HG03469 (cell line): ENCODE data around the gene KSR2.
"Not testable (repeated sequence)": the region's sequence is repeated elsewhere in the genome, so short reads cannot be mapped to it uniquely, and the experiment has no call there.

Experiments used
- ATAC-seq: cut with Tn5 transposase; IDR thresholded peaks from one replicate; pipeline ENCODE4 v1.9.1; 2021; ENCODE audit warnings: mild to moderate bottlenecking, moderate library complexity, moderate number of reproducible peaks; ENCODE audit not compliant: unreplicated experiment

KSR2 gene

GRCh38 chr12:117860787-117861290 lies 108.0 kb downstream of the KSR2 start:
- not testable (repeated sequence) for ATAC-seq

DNA sequence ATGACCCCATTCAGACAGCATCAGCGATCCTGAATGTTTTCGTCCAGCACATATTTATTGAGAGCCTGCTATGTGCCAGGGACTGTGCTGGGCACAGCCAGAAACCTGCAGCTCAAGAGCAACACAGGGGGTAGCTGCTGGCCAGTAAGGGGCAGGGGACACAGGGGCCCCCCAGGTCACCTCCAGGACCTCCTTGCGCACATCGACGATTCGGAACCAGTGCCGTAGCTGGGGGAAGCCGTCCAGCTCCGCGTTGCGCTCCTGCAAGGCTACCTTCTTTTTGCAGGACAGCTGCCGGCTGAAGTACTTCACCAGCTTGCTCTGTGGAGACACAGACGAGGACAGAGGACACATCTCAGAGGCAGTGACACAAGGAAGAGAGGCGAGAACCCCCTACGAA lies 108.7 kb downstream of the KSR2 start:
- ATAC-seq, result no peak

DNA sequence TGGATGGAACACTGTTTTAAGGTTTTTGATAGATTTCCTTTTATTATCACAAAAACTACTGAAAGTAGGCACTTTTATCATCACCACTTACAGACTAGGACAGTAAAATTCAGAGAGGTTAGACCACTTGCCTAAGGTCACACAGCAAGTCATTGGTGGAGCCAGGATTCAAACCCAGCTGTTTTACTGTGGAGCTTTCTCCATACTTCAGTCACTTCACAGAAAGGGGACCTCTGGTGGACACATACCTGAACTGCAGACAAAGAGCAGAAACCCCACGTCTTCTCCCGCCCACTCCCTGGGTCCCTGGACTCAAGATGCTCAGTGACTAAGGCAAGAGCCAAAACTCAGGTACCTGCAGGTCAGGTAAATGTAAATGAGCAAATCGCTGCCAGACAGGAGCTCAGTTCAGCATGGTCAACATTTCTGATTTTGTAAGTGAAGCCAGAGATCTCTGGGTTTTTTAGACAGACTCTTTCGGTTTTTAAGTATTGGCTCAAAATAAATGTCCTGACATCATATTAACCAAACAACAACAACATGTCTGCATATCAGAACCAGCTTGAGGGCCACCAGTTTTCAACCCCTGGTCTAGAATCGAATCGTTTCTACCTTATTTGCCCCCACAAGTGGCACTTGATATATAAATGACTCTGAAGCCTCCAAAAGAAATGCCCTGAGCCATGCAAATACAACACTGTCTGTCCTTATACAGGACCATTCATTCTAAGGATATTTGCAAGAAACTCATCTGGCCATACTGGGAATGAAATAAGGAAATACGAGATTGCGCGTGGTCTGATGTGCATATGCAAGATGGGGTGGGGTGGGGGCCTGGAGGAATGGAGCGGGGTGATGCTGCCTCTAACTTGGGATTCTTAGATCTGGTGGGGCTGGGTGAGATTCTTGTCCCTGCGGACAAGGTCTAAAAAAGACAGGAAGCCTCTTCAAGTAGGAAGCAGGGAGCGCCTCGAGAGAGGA lies 110.9 kb downstream of the KSR2 start:
- no peak for ATAC-seq

DNA sequence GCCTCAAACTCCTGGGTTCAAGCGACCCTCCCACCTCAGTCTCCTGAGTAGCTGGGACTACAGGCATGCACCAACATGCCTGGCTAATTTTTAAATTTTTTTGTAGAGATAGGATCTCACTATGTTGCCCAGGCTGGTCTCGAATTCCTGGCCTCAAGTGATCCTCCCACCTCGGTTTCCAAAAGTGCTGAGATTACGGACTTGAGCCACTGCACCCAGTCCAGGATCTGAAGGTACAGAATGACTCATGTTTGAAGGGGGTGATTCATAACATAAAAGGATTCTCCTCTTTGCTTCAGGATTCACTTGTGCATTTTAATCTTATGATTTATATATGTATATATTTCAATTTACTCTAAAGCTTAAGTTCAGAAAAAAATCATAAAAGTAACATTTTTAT lies 111.7 kb downstream of the KSR2 start:
- ATAC-seq, result not testable (repeated sequence)

- no peak for ATAC-seq
These were observed 113.6 kb downstream of the KSR2 start for GRCh38 chr12:117855165-117855564.

DNA sequence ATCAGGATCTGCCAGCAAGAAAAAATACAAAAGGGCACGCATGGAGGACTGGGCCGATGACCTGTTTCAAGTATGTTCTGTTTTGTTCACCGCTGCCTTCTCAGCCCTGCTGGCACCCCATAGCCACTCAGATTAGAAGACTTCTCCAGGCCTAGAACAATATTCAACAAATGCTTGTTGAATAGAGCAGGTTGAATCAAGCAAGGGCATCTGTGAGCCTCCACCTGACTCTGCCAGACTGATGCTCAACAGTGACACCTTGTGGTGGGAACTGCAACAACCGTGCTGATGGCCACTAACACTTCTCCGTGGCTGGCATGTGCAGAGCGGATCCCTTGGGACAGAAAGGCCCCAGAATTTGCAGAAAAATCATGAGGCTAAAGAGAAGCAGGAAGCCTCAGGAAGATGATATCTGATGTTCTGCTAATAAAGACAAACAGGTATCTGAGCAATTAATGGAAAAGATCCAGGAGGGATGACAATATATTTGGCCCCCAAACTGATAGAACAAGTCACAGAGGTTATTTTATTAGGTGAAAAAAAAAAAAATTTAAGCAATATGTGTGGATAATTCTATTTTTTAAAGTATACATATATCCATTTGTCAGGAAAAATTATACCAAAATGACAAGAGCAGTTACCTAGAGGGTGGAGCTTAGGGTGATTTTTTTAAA lies 114.3 kb downstream of the KSR2 start:
- no peak for ATAC-seq

DNA sequence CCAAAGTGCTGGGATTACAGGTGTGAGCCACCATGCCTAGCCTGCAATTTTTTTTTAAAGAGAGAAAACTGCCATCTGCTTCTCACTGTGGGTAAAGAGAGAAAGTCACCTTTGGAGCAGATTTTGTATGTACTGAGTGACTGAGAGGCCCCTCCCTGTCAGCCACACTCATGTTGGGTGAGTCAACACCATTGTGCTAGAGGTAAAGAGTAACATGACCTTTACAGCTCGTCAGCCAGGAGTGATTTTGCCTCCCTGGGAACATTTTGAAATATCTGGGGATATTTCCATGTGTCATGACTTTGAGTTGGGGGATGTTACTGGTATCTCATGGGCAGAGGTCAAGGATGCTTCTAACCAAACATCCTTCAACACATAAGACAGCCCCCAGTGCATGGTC lies 115.2 kb downstream of the KSR2 start:
- no peak for ATAC-seq

DNA sequence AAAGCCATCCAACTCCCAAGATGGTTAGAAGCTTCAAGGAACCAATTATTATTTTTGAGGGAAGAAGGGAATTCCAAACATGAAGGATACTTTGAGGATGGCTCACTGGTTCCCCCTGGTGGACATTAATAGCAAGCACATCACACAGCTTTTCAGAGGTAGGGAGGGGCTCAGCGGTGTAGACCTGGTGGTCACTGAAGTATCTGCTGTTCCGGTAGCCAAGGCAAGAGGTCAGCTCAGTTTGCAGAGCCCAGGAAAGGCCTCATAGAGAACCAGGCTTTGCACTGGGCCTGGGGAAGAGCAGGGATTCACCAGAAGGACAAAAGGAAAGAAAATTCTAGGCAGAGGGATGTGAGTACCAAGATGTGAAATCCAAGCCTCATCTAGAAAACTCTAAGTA lies 118.7 kb downstream of the KSR2 start:
- no peak for ATAC-seq

GRCh38 chr12:117847371-117847770 lies 121.4 kb downstream of the KSR2 start:
- ATAC-seq, result no peak

GRCh38 chr12:117845271-117845904 lies 123.4 kb downstream of the KSR2 start:
- ATAC-seq, result no peak

DNA sequence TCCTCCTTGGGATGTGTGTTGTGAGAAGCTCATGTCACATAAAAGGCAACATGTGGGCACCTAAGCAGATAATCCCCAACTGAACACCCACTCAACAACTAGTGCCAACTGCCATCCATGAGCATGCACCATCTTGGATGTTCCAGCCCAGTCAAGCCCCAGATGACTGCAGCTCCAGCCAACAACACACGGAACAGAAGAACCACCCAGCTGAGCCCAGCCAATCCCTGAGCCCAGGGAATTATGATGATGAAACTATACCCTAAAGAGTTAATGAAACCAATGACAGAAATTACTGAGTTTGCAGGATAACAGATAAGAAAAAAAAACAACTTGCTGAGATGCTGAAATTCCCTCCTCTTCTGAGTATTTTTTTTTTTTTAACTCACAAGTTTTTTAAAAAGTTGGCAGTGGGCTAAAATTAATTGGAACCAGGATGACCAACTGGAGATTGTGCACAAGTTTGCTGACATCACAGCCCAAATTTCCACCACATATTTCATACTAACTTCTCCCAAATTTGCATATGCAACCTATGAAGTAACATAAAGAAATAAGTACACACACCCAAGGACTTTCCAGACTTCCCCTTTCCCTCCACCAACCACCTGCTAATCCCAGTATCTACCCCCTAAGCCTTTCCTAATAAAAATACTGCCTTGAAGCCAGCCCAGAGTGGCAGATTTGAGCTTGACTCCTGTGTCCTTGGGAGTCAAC lies 124.5 kb downstream of the KSR2 start:
- no peak for ATAC-seq

DNA sequence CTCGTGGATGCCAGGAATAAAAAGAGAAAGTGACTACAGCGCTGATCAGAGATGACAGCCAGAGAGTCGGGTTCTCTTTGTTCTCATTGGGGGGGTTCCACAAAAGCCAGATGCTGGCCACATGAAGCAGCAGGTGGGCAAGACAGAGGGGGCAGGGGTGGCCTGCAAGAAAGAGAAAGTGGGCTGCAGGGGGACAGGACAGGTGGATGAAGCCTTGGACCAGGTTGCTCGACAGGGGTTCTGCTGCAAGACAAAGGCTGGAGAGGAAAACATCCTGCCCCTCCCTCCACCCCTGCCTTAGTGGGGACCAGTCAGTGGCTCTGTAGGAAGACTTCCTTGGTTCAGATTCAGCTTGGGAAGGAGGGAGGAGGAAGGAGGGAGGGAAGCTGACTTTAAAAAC lies 126.2 kb downstream of the KSR2 start:
- no peak for ATAC-seq

GRCh38 chr12:117842220-117842619 lies 126.6 kb downstream of the KSR2 start:
- no peak for ATAC-seq

GRCh38 chr12:117837737-117838050 lies 131.1 kb downstream of the KSR2 start:
- no peak for ATAC-seq

- ATAC-seq, result no peak
These were observed 131.6 kb downstream of the KSR2 start for GRCh38 chr12:117836999-117837736.

DNA sequence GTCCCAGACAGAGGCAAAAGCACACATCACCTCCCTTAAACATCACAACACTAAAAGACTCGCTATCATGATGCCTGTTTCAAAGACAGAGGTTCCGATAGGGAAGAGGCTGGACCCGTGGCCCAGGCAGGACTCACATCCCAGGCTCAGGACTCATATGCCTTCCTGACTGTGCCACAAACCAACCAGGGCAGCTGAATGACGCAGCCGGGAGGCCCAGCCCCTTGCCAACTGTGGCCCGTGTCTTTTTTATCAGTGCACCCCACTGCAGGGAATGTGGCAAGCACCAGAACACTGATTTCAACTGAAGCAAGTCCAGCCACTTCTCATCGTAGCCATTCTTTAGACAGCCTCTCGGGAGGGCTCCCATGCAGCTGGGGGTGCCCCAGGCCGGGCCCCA lies 132.3 kb downstream of the KSR2 start:
- ATAC-seq, result no peak

DNA sequence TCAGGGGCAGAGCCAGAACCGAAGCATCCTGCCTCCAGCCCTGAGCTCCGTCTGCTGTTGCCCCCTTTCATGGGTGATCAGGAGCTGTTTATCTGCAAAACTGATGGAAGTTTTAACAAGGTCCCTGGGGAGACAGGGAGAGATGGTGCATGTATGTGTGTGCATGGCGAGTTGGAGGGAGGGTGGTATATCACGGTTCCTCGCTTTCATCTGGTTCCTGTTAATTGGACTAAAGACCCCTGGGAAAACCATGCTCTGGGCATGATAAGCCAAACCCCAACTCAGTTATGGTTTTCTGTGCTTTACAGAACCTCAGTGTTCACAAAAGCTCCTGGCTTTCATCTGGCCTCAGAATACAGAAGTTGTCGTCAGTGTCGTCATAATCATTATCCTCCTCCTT lies 133.6 kb downstream of the KSR2 start:
- no peak for ATAC-seq

GRCh38 chr12:117832459-117833457 lies 136.0 kb downstream of the KSR2 start:
- ATAC-seq, result no peak

DNA sequence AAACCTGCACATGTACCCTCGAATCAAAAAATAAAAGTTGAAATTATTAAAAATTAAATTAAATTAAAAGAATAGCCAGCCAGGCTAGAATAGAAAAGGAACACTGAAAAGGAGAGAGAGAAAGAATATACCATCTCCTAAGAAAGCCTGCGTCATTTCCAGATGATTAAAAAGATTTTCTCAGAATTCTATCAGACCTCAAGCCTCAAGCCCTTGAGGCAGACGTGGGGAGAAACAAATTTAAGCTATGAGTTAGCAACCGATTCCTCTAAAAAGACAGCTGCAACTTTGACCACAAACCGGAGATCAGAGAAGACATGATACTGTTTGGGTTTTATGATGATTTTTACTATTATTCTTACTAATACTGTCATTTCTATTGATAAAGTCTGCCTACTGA lies 138.3 kb downstream of the KSR2 start:
- ATAC-seq, result no peak
